HEK293 (cell line): ENCODE results near the gene CLASP1.
A peak's percentile ranks its signal among the peaks of the same experiment; 100 is the strongest.

Experiments used
- CTCF ChIA-PET: fragments of 350-600 bp; formaldehyde crosslinking; extraction: SDS; loops from one replicate; lab custom pipeline; 2021; ENCODE audit warnings: antibody characterized with exemption; lab: Yijun Ruan, JAX
- POLR2A ChIA-PET: fragments of 300-600 bp; formaldehyde crosslinking; extraction: SDS; loops from one replicate; lab custom pipeline; 2020; ENCODE audit warnings: antibody characterized with exemption, inconsistent platforms; lab: Yijun Ruan, JAX
- H3K27ac ChIP-seq: fragments of 200-500 bp; sonication (Bioruptor generic); 2 replicates; pipeline ENCODE4 v1.5.1; 2014; ENCODE audit warnings: low read depth, low read length, control low read depth, inconsistent platforms; ENCODE audit errors: extremely low read depth
- H3K36me3 ChIP-seq, 2 experiments: fragments of 200-500 bp in 1 of 2; sonication (Bioruptor generic) in 1 of 2; 1 replicate in 1 of 2; 2 replicates in 1 of 2; pipeline ENCODE4 v1.5.1; 2014 to 2017; ENCODE audit warnings: inconsistent platforms in 2 of 2, low read length in 2 of 2; ENCODE audit not compliant: control insufficient read depth in 2 of 2, insufficient read depth in 1 of 2
- H3K4me1 ChIP-seq: fragments of 200-500 bp; sonication (Bioruptor generic); 2 replicates; pipeline ENCODE4 v1.5.1; 2014; ENCODE audit warnings: mild to moderate bottlenecking, low read length, inconsistent platforms; ENCODE audit not compliant: control insufficient read depth, insufficient read depth
- H3K4me3 ChIP-seq: 2 replicates; pipeline ENCODE4 v1.5.1; 2011; ENCODE audit warnings: low read depth, mild to moderate bottlenecking, control low read depth, low read length, moderate library complexity
- H3K9me3 ChIP-seq: fragments of 200-500 bp; sonication (Bioruptor generic); 2 replicates; pipeline ENCODE4 v1.5.1; 2014; ENCODE audit warnings: low read depth, low read length, inconsistent platforms; ENCODE audit not compliant: control insufficient read depth, insufficient read depth
- IKZF3 ChIP-seq: fragments of 450-650 bp; IDR thresholded peaks from 2 replicates; pipeline ENCODE4 v1.5.0; 2018; ENCODE audit warnings: missing biosample characterization, mild to moderate bottlenecking, missing genetic modification characterization, moderate library complexity
- SCRT2 ChIP-seq: fragments of 450-650 bp; formaldehyde crosslinking; IDR thresholded peaks from 2 replicates; pipeline ENCODE4 v1.5.1; 2016; ENCODE audit warnings: missing biosample characterization, missing genetic modification characterization
- SP7 ChIP-seq: fragments of 450-650 bp; formaldehyde crosslinking; IDR thresholded peaks from 2 replicates; pipeline ENCODE4 v1.5.1; 2016; ENCODE audit warnings: missing biosample characterization, missing genetic modification characterization
- ZNF133 ChIP-seq: fragments of 450-650 bp; formaldehyde crosslinking; IDR thresholded peaks from 2 replicates; pipeline ENCODE4 v1.5.1; 2016; ENCODE audit warnings: missing biosample characterization, missing genetic modification characterization
- ZNF155 ChIP-seq: fragments of 450-650 bp; formaldehyde crosslinking; IDR thresholded peaks from 2 replicates; pipeline ENCODE4 v1.5.1; 2016; ENCODE audit warnings: missing biosample characterization, missing genetic modification characterization
- ZNF174 ChIP-seq: fragments of 450-650 bp; formaldehyde crosslinking; IDR thresholded peaks from 2 replicates; pipeline ENCODE4 v1.5.0; 2017; ENCODE audit warnings: missing biosample characterization, mild to moderate bottlenecking, missing genetic modification characterization
- ZNF221 ChIP-seq: fragments of 450-650 bp; formaldehyde crosslinking; IDR thresholded peaks from 2 replicates; pipeline ENCODE4 v1.5.1; 2017; ENCODE audit warnings: missing biosample characterization, missing genetic modification characterization, borderline replicate concordance
- ZNF266 ChIP-seq: fragments of 450-650 bp; formaldehyde crosslinking; IDR thresholded peaks from 2 replicates; pipeline ENCODE4 v1.5.1; 2016; ENCODE audit warnings: missing biosample characterization, missing genetic modification characterization, low read depth
- ZNF391 ChIP-seq: fragments of 450-650 bp; formaldehyde crosslinking; IDR thresholded peaks from 2 replicates; pipeline ENCODE4 v1.5.1; 2016; ENCODE audit warnings: low read depth, missing biosample characterization, missing genetic modification characterization, borderline replicate concordance
- ZNF416 ChIP-seq: fragments of 450-650 bp; formaldehyde crosslinking; IDR thresholded peaks from 2 replicates; pipeline ENCODE4 v1.5.1; 2016; ENCODE audit warnings: missing biosample characterization, missing genetic modification characterization
- ZNF433 ChIP-seq: fragments of 450-650 bp; formaldehyde crosslinking; IDR thresholded peaks from 2 replicates; pipeline ENCODE4 v1.5.1; 2016; ENCODE audit warnings: missing biosample characterization, missing genetic modification characterization, low read depth
- ZNF561 ChIP-seq: fragments of 450-650 bp; IDR thresholded peaks from 2 replicates; pipeline ENCODE4 v1.5.1; 2018; ENCODE audit warnings: missing biosample characterization, missing genetic modification characterization, borderline replicate concordance
- ZNF585B ChIP-seq: fragments of 450-650 bp; formaldehyde crosslinking; IDR thresholded peaks from 2 replicates; pipeline ENCODE4 v1.5.1; 2016; ENCODE audit warnings: missing biosample characterization, missing genetic modification characterization
- ZNF654 ChIP-seq: fragments of 450-650 bp; formaldehyde crosslinking; IDR thresholded peaks from 2 replicates; pipeline ENCODE4 v1.5.1; 2016; ENCODE audit warnings: low read depth, missing biosample characterization, missing genetic modification characterization
- ZNF843 ChIP-seq: fragments of 450-650 bp; formaldehyde crosslinking; IDR thresholded peaks from 2 replicates; pipeline ENCODE4 v1.5.1; 2016; ENCODE audit warnings: missing biosample characterization, missing genetic modification characterization
- TF ChIP-seq, protein P1 (sequence below): fragments of 450-650 bp; formaldehyde crosslinking; IDR thresholded peaks from 2 replicates; pipeline ENCODE4 v1.5.1; 2016; ENCODE audit warnings: missing biosample characterization, missing genetic modification characterization
- TF ChIP-seq, protein P2 (sequence below): fragments of 450-650 bp; formaldehyde crosslinking; IDR thresholded peaks from 2 replicates; pipeline ENCODE4 v1.5.1; 2016; ENCODE audit warnings: missing biosample characterization, missing genetic modification characterization
- TF ChIP-seq, protein P3 (sequence below): fragments of 450-650 bp; formaldehyde crosslinking; IDR thresholded peaks from 2 replicates; pipeline ENCODE4 v1.5.1; 2016; ENCODE audit warnings: missing biosample characterization, missing genetic modification characterization
- TF ChIP-seq, protein P4 (sequence below): sonication (generic); formaldehyde crosslinking; IDR thresholded peaks from 2 replicates; pipeline ENCODE4 v1.8.1; 2022; ENCODE audit warnings: mild to moderate bottlenecking, moderate library complexity, missing genetic modification reagents
- TF ChIP-seq, protein P5 (sequence below): fragments of 450-650 bp; formaldehyde crosslinking; IDR thresholded peaks from 2 replicates; pipeline ENCODE4 v1.5.1; 2017; ENCODE audit warnings: missing biosample characterization, missing genetic modification characterization
- TF ChIP-seq, protein P6 (sequence below): fragments of 450-650 bp; formaldehyde crosslinking; IDR thresholded peaks from 2 replicates; pipeline ENCODE4 v1.5.1; 2016; ENCODE audit warnings: missing biosample characterization, missing genetic modification characterization
- TF ChIP-seq, protein P7 (sequence below): fragments of 450-650 bp; formaldehyde crosslinking; IDR thresholded peaks from 2 replicates; pipeline ENCODE4 v1.5.1; 2016; ENCODE audit warnings: missing biosample characterization, missing genetic modification characterization, low read depth

Gene CLASP1

DNA sequence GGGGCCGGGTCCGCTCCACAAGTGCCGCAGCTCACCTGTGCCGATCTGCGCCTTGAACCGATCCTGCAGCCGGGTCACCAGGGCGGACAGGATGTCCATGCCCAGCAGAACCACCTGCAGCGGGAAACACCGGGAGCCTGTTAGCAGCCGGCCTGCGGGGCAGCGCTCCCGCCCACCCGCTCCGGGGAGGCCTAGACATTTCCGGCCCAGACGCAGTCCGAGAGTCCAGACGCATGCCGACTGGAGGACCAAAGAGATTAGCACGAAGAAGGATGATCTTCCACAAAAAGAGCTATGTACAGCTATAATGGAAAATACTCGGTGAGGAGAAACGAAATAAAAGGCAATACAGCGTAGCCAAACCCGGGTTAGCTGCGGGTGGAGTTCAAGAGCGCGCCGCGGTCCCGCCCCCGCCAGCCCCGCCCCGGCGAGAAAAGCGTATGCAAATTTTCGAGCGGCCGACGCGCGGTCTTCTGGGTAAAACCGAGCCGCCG is 119.0 kb downstream of the CLASP1 start:
- POLR2A ChIA-PET, result interaction anchor here (0.6 to 3.9 kb wide), 27 partner anchors 22 to 536 kb away, joined by 3 to 39 read pairs (median 4); partner anchors contain the start of genes CLASP1 and NIFK
- CTCF ChIA-PET, result interaction anchor here (0.6 to 3.7 kb wide), 10 partner anchors 9 to 435 kb away, joined by 3 to 17 read pairs (median 4); partner anchors contain the start of gene CLASP1
- H3K4me1 ChIP-seq, result peaks cover 17% of the 10 kb centered on the region
- H3K9me3 ChIP-seq, result no peaks in the 10 kb centered on the region
- peak overlapping the region; percentile 100 for H3K27ac ChIP-seq
- peaks cover 0 to 24% of the 10 kb centered on the region in 2 experiments; a peak in 2 of 3 replicates for H3K36me3 ChIP-seq
- peak overlapping the region; percentile 78 for H3K4me3 ChIP-seq
- TF ChIP-seq, protein P1, sequence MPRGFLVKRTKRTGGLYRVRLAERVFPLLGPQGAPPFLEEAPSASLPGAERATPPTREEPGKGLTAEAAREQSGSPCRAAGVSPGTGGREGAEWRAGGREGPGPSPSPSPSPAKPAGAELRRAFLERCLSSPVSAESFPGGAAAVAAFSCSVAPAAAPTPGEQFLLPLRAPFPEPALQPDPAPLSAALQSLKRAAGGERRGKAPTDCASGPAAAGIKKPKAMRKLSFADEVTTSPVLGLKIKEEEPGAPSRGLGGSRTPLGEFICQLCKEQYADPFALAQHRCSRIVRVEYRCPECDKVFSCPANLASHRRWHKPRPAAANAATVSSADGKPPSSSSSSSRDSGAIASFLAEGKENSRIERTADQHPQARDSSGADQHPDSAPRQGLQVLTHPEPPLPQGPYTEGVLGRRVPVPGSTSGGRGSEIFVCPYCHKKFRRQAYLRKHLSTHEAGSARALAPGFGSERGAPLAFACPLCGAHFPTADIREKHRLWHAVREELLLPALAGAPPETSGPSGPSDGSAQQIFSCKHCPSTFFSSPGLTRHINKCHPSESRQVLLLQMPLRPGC, result no peak
- no peak for TF ChIP-seq ZNF585B (tag by site-specific recombination)
- no peak for TF ChIP-seq ZNF174
- TF ChIP-seq, protein P2, sequence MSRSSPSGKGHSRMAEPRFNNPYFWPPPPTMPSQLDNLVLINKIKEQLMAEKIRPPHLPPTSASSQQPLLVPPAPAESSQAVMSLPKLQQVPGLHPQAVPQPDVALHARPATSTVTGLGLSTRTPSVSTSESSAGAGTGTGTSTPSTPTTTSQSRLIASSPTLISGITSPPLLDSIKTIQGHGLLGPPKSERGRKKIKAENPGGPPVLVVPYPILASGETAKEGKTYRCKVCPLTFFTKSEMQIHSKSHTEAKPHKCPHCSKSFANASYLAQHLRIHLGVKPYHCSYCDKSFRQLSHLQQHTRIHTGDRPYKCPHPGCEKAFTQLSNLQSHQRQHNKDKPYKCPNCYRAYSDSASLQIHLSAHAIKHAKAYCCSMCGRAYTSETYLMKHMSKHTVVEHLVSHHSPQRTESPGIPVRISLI (tag by site-specific recombination), result no peak
- TF ChIP-seq, protein P3, sequence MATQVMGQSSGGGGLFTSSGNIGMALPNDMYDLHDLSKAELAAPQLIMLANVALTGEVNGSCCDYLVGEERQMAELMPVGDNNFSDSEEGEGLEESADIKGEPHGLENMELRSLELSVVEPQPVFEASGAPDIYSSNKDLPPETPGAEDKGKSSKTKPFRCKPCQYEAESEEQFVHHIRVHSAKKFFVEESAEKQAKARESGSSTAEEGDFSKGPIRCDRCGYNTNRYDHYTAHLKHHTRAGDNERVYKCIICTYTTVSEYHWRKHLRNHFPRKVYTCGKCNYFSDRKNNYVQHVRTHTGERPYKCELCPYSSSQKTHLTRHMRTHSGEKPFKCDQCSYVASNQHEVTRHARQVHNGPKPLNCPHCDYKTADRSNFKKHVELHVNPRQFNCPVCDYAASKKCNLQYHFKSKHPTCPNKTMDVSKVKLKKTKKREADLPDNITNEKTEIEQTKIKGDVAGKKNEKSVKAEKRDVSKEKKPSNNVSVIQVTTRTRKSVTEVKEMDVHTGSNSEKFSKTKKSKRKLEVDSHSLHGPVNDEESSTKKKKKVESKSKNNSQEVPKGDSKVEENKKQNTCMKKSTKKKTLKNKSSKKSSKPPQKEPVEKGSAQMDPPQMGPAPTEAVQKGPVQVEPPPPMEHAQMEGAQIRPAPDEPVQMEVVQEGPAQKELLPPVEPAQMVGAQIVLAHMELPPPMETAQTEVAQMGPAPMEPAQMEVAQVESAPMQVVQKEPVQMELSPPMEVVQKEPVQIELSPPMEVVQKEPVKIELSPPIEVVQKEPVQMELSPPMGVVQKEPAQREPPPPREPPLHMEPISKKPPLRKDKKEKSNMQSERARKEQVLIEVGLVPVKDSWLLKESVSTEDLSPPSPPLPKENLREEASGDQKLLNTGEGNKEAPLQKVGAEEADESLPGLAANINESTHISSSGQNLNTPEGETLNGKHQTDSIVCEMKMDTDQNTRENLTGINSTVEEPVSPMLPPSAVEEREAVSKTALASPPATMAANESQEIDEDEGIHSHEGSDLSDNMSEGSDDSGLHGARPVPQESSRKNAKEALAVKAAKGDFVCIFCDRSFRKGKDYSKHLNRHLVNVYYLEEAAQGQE (tag by site-specific recombination), result no peak
- TF ChIP-seq IKZF3 (tag by site-specific recombination), result 0 out of 2 replicates have a peak, but pooled peaks have one; percentile 13
- no peak for TF ChIP-seq ZNF654 (tag by site-specific recombination)
- TF ChIP-seq, protein P4, sequence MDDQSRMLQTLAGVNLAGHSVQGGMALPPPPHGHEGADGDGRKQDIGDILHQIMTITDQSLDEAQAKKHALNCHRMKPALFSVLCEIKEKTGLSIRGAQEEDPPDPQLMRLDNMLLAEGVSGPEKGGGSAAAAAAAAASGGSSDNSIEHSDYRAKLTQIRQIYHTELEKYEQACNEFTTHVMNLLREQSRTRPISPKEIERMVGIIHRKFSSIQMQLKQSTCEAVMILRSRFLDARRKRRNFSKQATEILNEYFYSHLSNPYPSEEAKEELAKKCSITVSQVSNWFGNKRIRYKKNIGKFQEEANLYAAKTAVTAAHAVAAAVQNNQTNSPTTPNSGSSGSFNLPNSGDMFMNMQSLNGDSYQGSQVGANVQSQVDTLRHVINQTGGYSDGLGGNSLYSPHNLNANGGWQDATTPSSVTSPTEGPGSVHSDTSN (CRISPR knock-in tag), result no peak; the same call in 1 of the 2 replicates
- TF ChIP-seq ZNF266 (tag by site-specific recombination), result no peak
- TF ChIP-seq ZNF843 (tag by site-specific recombination), result 0 out of 2 replicates have a peak, but pooled peaks have one; percentile 12
- no peak for TF ChIP-seq ZNF133 (tag by site-specific recombination)
- TF ChIP-seq ZNF155, result no peak
- no peak for TF ChIP-seq ZNF416 (tag by site-specific recombination)
- no peak for TF ChIP-seq ZNF433 (tag by site-specific recombination)
- TF ChIP-seq SCRT2 (tag by site-specific recombination), result peak; percentile 81
- no peak for TF ChIP-seq SP7 (tag by site-specific recombination)
- peak; percentile 24; the same call in 1 of the 2 replicates for TF ChIP-seq ZNF561
- TF ChIP-seq ZNF391, result no peak
- TF ChIP-seq, protein P5, sequence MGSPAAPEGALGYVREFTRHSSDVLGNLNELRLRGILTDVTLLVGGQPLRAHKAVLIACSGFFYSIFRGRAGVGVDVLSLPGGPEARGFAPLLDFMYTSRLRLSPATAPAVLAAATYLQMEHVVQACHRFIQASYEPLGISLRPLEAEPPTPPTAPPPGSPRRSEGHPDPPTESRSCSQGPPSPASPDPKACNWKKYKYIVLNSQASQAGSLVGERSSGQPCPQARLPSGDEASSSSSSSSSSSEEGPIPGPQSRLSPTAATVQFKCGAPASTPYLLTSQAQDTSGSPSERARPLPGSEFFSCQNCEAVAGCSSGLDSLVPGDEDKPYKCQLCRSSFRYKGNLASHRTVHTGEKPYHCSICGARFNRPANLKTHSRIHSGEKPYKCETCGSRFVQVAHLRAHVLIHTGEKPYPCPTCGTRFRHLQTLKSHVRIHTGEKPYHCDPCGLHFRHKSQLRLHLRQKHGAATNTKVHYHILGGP (tag by site-specific recombination), result no peak
- TF ChIP-seq, protein P6, sequence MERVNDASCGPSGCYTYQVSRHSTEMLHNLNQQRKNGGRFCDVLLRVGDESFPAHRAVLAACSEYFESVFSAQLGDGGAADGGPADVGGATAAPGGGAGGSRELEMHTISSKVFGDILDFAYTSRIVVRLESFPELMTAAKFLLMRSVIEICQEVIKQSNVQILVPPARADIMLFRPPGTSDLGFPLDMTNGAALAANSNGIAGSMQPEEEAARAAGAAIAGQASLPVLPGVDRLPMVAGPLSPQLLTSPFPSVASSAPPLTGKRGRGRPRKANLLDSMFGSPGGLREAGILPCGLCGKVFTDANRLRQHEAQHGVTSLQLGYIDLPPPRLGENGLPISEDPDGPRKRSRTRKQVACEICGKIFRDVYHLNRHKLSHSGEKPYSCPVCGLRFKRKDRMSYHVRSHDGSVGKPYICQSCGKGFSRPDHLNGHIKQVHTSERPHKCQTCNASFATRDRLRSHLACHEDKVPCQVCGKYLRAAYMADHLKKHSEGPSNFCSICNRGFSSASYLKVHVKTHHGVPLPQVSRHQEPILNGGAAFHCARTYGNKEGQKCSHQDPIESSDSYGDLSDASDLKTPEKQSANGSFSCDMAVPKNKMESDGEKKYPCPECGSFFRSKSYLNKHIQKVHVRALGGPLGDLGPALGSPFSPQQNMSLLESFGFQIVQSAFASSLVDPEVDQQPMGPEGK, result peak; percentile 68; the same call in 1 of the 2 replicates
- TF ChIP-seq, protein P7, sequence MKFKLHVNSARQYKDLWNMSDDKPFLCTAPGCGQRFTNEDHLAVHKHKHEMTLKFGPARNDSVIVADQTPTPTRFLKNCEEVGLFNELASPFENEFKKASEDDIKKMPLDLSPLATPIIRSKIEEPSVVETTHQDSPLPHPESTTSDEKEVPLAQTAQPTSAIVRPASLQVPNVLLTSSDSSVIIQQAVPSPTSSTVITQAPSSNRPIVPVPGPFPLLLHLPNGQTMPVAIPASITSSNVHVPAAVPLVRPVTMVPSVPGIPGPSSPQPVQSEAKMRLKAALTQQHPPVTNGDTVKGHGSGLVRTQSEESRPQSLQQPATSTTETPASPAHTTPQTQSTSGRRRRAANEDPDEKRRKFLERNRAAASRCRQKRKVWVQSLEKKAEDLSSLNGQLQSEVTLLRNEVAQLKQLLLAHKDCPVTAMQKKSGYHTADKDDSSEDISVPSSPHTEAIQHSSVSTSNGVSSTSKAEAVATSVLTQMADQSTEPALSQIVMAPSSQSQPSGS (tag by site-specific recombination), result no peak
- TF ChIP-seq ZNF221, result no peak
